Calu3 (cell line): ENCODE results near the gene NAGPA. TPM values are rescaled to one million over a fixed set of nuclear protein-coding genes. Genes with fewer than 3 reads are reported as not detected.

ENCODE experiments used
- BruUV-seq: library from RNA; stranded (reverse); fragments of 400-500 nt; replicated peaks from 2 replicates; lab custom pipeline; 2021; lab: Mats Ljungman, UMichigan
- CTCF ChIA-PET: fragments of 300-600 bp; sonication (Branson Sonifier 250); formaldehyde crosslinking; loops from one replicate; lab custom pipeline; 2022; ENCODE audit warnings: antibody characterized with exemption; lab: Charles Lee
- DNase-seq: peaks from one replicate; pipeline ENCODE4 v3.0.0; 2022
- H3K27ac Mint-ChIP-seq: one replicate; pipeline ENCODE4 v1.8.0; 2022; ENCODE audit warnings: mixed read lengths; ENCODE audit not compliant: unreplicated experiment
- H3K27me3 Mint-ChIP-seq: one replicate; pipeline ENCODE4 v1.8.0; 2022; ENCODE audit warnings: mixed read lengths; ENCODE audit not compliant: unreplicated experiment
- H3K36me3 Mint-ChIP-seq: one replicate; pipeline ENCODE4 v1.8.0; 2022; ENCODE audit warnings: mild to moderate bottlenecking, moderate library complexity, mixed read lengths; ENCODE audit not compliant: insufficient read depth, unreplicated experiment
- H3K4me1 Mint-ChIP-seq: one replicate; pipeline ENCODE4 v1.8.0; 2022; ENCODE audit warnings: mild to moderate bottlenecking, low read depth, mixed read lengths; ENCODE audit not compliant: unreplicated experiment
- H3K4me3 Mint-ChIP-seq: one replicate; pipeline ENCODE4 v1.8.0; 2022; ENCODE audit warnings: mild to moderate bottlenecking, low read depth, moderate library complexity, mixed read lengths; ENCODE audit not compliant: unreplicated experiment
- H3K9me3 Mint-ChIP-seq: one replicate; pipeline ENCODE4 v1.8.0; 2022; ENCODE audit warnings: low read depth, mixed read lengths; ENCODE audit not compliant: unreplicated experiment
- intact Hi-C: fragments of 100-400 bp; cut with micrococcal nuclease; formaldehyde crosslinking; loops from one replicate; pipeline ENCODE4 v1.10.0; 2022; ENCODE audit not compliant: unreplicated experiment
- total RNA-seq: library from RNA; stranded (reverse); gene quantifications from 2 replicates; pipeline ENCODE4 v1.2.3, GENCODE V29; 2022
- TF ChIP-seq, protein P1 (sequence below): fragments of 200-600 bp; IDR thresholded peaks from one replicate; pipeline ENCODE4 v1.8.0; 2022; ENCODE audit warnings: antibody characterized with exemption; ENCODE audit not compliant: unreplicated experiment

Gene NAGPA
- total RNA-seq, 1 experiment from 2014 or later: 16.1 TPM

DNA sequence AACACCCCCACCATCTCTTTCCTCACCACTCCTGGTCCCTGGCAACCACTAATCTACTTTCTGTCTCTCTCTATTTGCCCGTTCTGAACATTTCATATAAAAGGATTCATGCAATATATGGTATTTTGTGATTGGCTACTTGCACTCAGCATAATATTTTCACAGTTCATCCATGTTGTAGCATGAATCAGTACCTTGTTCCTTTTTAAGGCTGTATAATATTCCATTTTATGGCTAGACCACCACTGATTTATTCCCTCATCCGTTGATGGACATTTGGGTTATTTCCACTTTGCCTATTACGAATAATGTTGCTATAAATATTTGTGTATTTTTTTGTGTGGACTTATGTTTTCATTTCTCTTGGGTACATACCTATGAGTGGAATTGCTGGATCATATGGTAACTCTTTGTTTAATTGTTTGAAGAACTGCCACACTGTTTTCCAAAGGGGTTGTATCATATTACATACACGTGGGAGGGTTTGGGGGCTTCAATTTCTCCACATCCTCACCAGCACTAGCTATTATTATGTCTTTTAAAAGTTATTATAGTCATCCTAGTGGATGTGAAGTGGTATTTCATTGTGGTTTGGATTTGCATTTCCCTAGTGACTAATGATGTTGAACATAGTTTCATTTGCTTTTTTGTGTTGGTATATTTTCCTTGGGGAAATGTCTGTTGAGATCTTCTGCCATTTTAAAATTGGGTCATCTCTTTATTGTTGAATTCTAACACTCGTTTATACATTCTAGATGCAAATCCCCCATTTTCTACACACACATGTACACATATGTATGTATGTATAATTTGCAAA is 49.4 kb downstream of the NAGPA start:
- H3K9me3 Mint-ChIP-seq: peaks cover 4% of the 10 kb centered on the region
- H3K27me3 Mint-ChIP-seq: peaks cover 80% of the 10 kb centered on the region
- intact Hi-C loops: no loop called here
- no peak overlapping the region for H3K4me3 Mint-ChIP-seq
- H3K27ac Mint-ChIP-seq: no peak overlapping the region
- CTCF ChIA-PET: no interaction called here
- TF ChIP-seq, protein P1, sequence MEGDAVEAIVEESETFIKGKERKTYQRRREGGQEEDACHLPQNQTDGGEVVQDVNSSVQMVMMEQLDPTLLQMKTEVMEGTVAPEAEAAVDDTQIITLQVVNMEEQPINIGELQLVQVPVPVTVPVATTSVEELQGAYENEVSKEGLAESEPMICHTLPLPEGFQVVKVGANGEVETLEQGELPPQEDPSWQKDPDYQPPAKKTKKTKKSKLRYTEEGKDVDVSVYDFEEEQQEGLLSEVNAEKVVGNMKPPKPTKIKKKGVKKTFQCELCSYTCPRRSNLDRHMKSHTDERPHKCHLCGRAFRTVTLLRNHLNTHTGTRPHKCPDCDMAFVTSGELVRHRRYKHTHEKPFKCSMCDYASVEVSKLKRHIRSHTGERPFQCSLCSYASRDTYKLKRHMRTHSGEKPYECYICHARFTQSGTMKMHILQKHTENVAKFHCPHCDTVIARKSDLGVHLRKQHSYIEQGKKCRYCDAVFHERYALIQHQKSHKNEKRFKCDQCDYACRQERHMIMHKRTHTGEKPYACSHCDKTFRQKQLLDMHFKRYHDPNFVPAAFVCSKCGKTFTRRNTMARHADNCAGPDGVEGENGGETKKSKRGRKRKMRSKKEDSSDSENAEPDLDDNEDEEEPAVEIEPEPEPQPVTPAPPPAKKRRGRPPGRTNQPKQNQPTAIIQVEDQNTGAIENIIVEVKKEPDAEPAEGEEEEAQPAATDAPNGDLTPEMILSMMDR: no peak
- no peaks in the 10 kb centered on the region for H3K4me1 Mint-ChIP-seq
- H3K36me3 Mint-ChIP-seq: no peaks in the 10 kb centered on the region
- DNase-seq: no peak
- BruUV-seq: no TSS peak

DNA sequence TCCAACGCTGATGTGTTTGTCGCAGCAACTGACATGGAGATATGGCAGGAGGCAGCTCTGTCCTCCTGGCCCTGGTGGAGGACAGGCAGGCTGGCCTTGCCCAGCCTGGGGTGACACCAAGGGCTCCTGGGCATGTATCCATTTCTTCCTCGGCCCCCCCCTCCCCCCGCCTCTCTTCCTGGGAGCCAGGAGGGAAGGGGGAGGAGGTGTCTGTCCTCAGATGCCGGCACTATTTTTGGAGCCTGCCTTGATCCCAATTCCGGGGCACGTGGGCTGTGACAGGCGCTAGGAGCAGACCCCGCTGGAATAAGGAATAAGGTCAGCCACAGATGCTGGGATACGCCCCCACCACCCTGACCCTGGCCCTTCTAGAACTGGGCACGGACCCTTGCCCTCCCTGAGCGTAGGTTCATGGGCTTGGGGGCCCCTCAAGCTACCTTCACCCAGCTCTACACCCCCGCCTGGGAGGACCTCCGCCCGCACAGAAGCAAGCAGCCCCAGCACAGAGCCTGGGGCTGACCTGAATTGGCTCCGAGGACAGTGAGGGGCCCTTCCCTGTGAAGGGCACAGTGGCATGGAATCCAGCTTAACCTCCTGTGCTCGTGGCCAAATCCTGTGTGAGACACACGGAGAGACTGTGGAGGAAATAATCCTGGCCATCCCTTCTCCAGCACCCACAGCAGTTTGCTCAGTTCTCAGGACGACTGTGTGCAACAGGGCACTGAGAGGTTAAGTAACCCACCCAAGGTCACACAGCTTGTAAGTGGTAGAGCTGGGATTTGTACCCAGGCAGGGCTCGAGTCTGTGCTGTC is 51.5 kb downstream of the NAGPA start:
- CTCF ChIA-PET: no interaction called here
- Mint-ChIP-seq H3K36me3 (no peaks in the 10 kb centered on the region), H3K27me3 (peaks cover 69% of the 10 kb centered on the region), H3K27ac (no peak overlapping the region), H3K4me3 (no peak overlapping the region), H3K9me3 (peaks cover 4% of the 10 kb centered on the region), H3K4me1 (no peaks in the 10 kb centered on the region)
- intact Hi-C loops: no loop called here
- TF ChIP-seq, protein P1: no peak
- BruUV-seq: no TSS peak
- DNase-seq: no peak

DNA sequence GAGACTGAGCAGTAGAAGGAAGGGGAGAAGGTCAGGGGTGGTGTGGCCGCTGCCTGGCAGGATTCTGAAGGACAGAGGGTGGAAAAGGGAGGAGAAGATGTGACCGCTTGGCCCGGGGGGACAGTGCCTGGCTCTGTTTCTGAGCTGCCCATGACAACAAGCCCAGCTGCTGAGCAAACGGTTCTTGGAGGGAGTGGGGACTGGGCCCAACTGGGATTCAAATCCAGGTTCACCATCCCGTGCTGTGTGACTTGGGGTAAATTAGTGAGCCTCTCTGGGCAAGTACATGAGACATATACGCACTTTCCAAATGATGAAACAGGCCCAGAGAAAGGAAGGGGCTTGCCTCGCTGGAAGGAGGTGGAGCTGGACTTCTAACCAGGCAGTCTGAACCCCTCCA is 52.3 kb downstream of the NAGPA start:
- Mint-ChIP-seq H3K9me3 (peaks cover 4% of the 10 kb centered on the region), H3K36me3 (no peaks in the 10 kb centered on the region), H3K4me3 (no peak overlapping the region), H3K4me1 (no peaks in the 10 kb centered on the region), H3K27me3 (peaks cover 62% of the 10 kb centered on the region), H3K27ac (no peak overlapping the region)
- BruUV-seq: no TSS peak
- CTCF ChIA-PET: no interaction called here
- intact Hi-C loops: no loop called here
- no peak for DNase-seq
- TF ChIP-seq, protein P1: no peak

DNA sequence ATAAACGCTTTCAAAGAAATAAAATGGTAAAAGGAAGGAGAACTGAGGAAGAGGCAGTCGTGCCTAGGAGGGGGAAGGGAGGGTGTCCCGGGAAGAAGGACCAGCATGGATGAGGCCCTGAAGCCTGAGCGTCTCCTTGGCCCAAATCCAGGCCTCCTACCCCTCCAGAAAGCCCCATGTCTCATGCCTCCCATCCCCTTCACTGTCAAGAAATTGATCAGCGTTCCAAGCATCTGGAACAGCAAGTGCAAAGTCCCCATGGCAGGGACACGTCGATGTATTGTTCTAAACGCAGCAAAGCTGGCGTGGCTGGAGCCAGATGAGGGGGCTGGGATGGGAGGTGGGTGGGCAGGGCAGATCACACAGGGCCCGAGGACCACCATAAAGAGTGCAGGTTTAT is 53.0 kb downstream of the NAGPA start:
- no TSS peak for BruUV-seq
- H3K27me3 Mint-ChIP-seq: peaks cover 54% of the 10 kb centered on the region
- intact Hi-C loops: no loop called here
- H3K27ac Mint-ChIP-seq: no peak overlapping the region
- TF ChIP-seq, protein P1: no peak
- no peak overlapping the region for H3K4me3 Mint-ChIP-seq
- CTCF ChIA-PET: no interaction called here
- DNase-seq: no peak
- no peaks in the 10 kb centered on the region for H3K36me3 Mint-ChIP-seq
- no peaks in the 10 kb centered on the region for H3K9me3 Mint-ChIP-seq
- H3K4me1 Mint-ChIP-seq: no peaks in the 10 kb centered on the region
